ENCODE results near the gene TUBGCP6.

The TUBGCP6 gene

GRCh38 chr22:50247748-50248147 lies 2.9 kb upstream of the TUBGCP6 start:
- no peak for TF ChIP-seq ZNF565 (CRISPR knock-in tag; conservative IDR thresholded peaks at IDR 0.05; ENCODE audit: low read depth)
- TF ChIP-seq TSHZ2 (CRISPR knock-in tag; IDR thresholded peaks at IDR 0.05): 0 out of 2 replicates have a peak, but pooled peaks have one; percentile 3
- ATAC-seq: peak; percentile 2; the same call in 1 of the 3 replicates

DNA sequence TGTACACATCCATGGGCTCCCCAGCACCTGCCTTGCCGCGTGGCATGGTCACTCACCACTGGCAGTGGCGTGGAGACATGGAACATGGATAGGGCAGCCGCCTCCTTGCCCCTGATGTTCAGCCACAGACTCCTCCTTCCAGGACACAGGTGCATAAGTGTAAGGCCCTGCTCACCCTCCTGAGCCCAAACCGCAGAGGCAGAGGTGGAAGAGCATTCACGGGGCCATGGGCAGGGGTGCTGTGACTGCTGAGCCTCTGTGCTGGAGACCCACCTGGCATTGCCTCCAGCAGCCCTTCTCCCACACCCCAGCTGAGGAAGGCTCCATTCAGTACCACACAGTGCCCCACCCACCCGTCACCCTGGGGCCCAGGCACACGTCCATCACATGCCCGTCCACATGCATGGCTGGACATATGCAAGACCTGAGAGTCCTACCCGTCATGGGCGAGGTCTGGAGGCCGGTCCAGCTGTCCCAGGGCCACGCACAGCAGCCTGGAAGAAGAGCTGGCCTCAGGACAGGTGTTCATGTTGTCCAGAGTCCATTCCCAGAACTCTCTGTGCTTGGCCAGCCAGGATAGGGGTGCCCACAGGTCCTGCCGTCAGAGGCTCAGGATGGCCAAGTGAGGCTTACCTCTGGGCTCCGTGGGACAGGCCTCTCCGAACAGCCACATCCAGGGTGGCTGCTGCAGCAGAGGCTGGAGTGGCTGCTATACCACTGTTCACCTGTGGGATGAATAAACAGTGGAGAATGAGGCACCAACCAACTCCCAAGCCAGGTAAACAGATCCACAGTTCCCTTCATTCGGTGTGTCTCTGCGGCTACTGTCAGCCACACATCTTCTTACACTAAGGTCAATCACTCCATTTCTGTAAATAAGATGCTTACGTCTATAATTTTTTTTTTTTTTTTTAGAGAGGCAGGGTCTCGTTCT lies 1.7 kb upstream of the TUBGCP6 start:
- TF ChIP-seq, protein P1, sequence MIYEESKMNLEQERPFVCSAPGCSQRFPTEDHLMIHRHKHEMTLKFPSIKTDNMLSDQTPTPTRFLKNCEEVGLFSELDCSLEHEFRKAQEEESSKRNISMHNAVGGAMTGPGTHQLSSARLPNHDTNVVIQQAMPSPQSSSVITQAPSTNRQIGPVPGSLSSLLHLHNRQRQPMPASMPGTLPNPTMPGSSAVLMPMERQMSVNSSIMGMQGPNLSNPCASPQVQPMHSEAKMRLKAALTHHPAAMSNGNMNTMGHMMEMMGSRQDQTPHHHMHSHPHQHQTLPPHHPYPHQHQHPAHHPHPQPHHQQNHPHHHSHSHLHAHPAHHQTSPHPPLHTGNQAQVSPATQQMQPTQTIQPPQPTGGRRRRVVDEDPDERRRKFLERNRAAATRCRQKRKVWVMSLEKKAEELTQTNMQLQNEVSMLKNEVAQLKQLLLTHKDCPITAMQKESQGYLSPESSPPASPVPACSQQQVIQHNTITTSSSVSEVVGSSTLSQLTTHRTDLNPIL (CRISPR knock-in tag; IDR thresholded peaks at IDR 0.05; ENCODE audit: low read depth): no peak
- TF ChIP-seq ESRRG (CRISPR knock-in tag; IDR thresholded peaks at IDR 0.05) (no peak), TOX (CRISPR knock-in tag; IDR thresholded peaks at IDR 0.05; ENCODE audit: borderline replicate concordance) (no peak), POU6F1 (CRISPR knock-in tag; IDR thresholded peaks at IDR 0.05; ENCODE audit: borderline replicate concordance, low read depth) (no peak), TSHZ2 (CRISPR knock-in tag; IDR thresholded peaks at IDR 0.05) (no peak)
- no peak for ATAC-seq

GRCh38 chr22:50245214-50246072 lies 620 bp upstream of the TUBGCP6 start:
- ATAC-seq: peak; percentile 8
- TF ChIP-seq, protein P2, sequence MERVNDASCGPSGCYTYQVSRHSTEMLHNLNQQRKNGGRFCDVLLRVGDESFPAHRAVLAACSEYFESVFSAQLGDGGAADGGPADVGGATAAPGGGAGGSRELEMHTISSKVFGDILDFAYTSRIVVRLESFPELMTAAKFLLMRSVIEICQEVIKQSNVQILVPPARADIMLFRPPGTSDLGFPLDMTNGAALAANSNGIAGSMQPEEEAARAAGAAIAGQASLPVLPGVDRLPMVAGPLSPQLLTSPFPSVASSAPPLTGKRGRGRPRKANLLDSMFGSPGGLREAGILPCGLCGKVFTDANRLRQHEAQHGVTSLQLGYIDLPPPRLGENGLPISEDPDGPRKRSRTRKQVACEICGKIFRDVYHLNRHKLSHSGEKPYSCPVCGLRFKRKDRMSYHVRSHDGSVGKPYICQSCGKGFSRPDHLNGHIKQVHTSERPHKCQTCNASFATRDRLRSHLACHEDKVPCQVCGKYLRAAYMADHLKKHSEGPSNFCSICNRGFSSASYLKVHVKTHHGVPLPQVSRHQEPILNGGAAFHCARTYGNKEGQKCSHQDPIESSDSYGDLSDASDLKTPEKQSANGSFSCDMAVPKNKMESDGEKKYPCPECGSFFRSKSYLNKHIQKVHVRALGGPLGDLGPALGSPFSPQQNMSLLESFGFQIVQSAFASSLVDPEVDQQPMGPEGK (CRISPR knock-in tag; IDR thresholded peaks at IDR 0.05; ENCODE audit: borderline replicate concordance): no peak
- TF ChIP-seq ARNTL (CRISPR knock-in tag; IDR thresholded peaks at IDR 0.05; ENCODE audit: borderline replicate concordance, low read depth): no peak

DNA sequence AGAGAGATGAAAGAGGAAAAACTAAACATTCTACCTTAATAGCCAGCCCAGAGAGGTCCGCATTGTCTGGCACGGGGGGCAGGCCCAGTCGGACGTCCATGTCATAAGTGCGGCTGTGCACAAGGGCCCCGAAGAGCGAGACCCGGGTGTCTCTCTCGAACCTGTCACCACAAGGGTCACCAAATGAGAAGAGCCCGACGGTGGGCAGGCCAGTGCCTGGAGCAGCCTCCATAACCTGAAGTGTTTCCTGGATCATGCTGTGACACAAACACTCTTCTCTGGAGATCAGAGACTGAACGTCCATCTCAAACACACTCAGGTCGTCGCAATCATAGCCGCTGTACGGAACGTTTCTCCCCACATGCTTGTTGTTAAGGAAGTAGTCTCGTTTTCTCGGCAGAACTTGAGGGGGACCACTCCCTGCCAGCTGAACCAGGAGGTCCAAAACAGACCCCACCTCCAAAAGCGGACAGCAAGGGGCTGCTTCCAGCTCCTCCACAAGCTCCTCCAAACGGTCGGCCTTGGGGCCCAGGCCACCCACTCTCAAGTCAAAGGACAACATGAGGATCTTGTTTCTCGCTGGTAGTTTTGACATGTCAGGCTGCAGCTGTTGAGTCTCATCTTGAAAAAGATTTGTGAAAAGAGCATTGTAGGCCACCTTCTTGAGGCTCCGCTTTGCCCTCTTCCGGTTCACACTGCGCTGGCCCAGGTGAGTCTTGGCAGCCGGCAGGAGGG lies 971 bp downstream of the TUBGCP6 start:
- no peak; the same call in 1 of the 3 replicates for ATAC-seq
- TF ChIP-seq ARNTL (CRISPR knock-in tag; IDR thresholded peaks at IDR 0.05; ENCODE audit: borderline replicate concordance, low read depth) (no peak), ZNF8 (CRISPR knock-in tag; IDR thresholded peaks at IDR 0.05) (no peak), GLIS3 (CRISPR knock-in tag; IDR thresholded peaks at IDR 0.05) (no peak), TCF4 (CRISPR knock-in tag; IDR thresholded peaks at IDR 0.05; ENCODE audit: borderline replicate concordance) (no peak), SNAI2 (CRISPR knock-in tag; IDR thresholded peaks at IDR 0.05) (no peak), TOX (CRISPR knock-in tag; IDR thresholded peaks at IDR 0.05; ENCODE audit: borderline replicate concordance) (no peak), BACH2 (CRISPR knock-in tag; IDR thresholded peaks at IDR 0.05; ENCODE audit: borderline replicate concordance) (no peak), CSDC2 (CRISPR knock-in tag; IDR thresholded peaks at IDR 0.05) (no peak), ZC3H10 (CRISPR knock-in tag; IDR thresholded peaks at IDR 0.05) (no peak), TSHZ2 (CRISPR knock-in tag; IDR thresholded peaks at IDR 0.05) (no peak)
- TF ChIP-seq, protein P1 (CRISPR knock-in tag; IDR thresholded peaks at IDR 0.05; ENCODE audit: low read depth): no peak

Data from SK-N-SH treated with all-trans-retinoic acid at 6 μM for 48 hours (cell line).